Uterus (tissue), 4 donors: Measurements from ENCODE around the gene MBTPS1. TPM values are rescaled to one million over a fixed set of nuclear protein-coding genes. Genes with fewer than 3 reads are reported as not detected.

Experiments
- DNase-seq, 2 donors: peaks; one replicate each; pipeline ENCODE4 v3.0.0-alpha.2; 2019 to 2020
- H3K27ac ChIP-seq, 2 donors: fragments of 200-600 bp; sonication (generic); 1 replicate in 1 of 2; 2 replicates in 1 of 2; pipeline ENCODE4 v1.5.1; 2016 to 2018
- H3K27me3 ChIP-seq, 2 donors: fragments of 200-600 bp; sonication (generic); one replicate each; pipeline ENCODE4 v1.5.1; 2018 to 2019; ENCODE audit warnings: control low read depth in 1 of 2
- H3K36me3 ChIP-seq, 2 donors: fragments of 200-600 bp; sonication (generic); one replicate each; pipeline ENCODE4 v1.5.1; 2019; ENCODE audit warnings: control low read depth in 1 of 2
- H3K4me1 ChIP-seq, 2 donors: fragments of 200-600 bp; sonication (generic); one replicate each; pipeline ENCODE4 v1.5.1; 2018 to 2019; ENCODE audit warnings: control low read depth in 1 of 2
- H3K4me3 ChIP-seq, 2 donors: fragments of 200-600 bp; sonication (generic); 1 replicate in 1 of 2; 2 replicates in 1 of 2; pipeline ENCODE4 v1.5.1; 2018 to 2019; ENCODE audit warnings: mild to moderate bottlenecking in 1 of 2
- H3K9me3 ChIP-seq, 2 donors: fragments of 200-600 bp; sonication (generic); one replicate each; pipeline ENCODE4 v1.5.1; 2019; ENCODE audit warnings: control low read depth in 1 of 2
- POLR2A ChIP-seq, 2 donors: fragments of 450-650 bp; IDR thresholded peaks; one replicate each; pipeline ENCODE4 v1.6.1; 2016; ENCODE audit warnings: antibody characterized with exemption in 2 of 2, mild to moderate bottlenecking in 1 of 2, moderate library complexity in 1 of 2
- intact Hi-C: fragments of 100-400 bp; cut with DNase I; formaldehyde crosslinking; loops from one replicate; pipeline ENCODE4 v1.15.1; 2023; ENCODE audit warnings: low total_unique reads
- total RNA-seq, 4 donors: library from RNA; depleted of rRNA in 3 of 4; stranded (reverse); fragments of >200 nt in 3 of 4; gene quantifications; one replicate each; pipeline versions ENCODE4 v1.1.0 to v1.2.4, GENCODE V29; 2014 to 2023
- TF ChIP-seq, protein P1 (sequence below), 4 experiments: fragments of 200-600 bp in 2 of 4; fragments of 450-650 bp in 2 of 4; sonication (generic) in 2 of 4; IDR thresholded peaks; one replicate each; pipeline ENCODE4 v1.5.1; 2016 to 2019; ENCODE audit warnings: antibody characterized with exemption in 4 of 4, mild to moderate bottlenecking in 2 of 4, moderate library complexity in 1 of 4
- donor health status: DM: yes; HTN: yes; CAD: no.

Gene MBTPS1
- total RNA-seq, 4 donors from 2014 or later: 63.0 to 162 (median 112) TPM

GRCh38 chr16:84058664-84059063 is 58.1 kb downstream of the MBTPS1 start:
- H3K4me3 ChIP-seq: no peak overlapping the region
- H3K36me3 ChIP-seq: no peaks in the 10 kb centered on the region
- no peaks in the 10 kb centered on the region for H3K9me3 ChIP-seq
- no peaks in the 10 kb centered on the region for H3K27me3 ChIP-seq
- no peak for TF ChIP-seq POLR2A (IDR thresholded peaks at IDR 0.05)
- TF ChIP-seq, protein P1, sequence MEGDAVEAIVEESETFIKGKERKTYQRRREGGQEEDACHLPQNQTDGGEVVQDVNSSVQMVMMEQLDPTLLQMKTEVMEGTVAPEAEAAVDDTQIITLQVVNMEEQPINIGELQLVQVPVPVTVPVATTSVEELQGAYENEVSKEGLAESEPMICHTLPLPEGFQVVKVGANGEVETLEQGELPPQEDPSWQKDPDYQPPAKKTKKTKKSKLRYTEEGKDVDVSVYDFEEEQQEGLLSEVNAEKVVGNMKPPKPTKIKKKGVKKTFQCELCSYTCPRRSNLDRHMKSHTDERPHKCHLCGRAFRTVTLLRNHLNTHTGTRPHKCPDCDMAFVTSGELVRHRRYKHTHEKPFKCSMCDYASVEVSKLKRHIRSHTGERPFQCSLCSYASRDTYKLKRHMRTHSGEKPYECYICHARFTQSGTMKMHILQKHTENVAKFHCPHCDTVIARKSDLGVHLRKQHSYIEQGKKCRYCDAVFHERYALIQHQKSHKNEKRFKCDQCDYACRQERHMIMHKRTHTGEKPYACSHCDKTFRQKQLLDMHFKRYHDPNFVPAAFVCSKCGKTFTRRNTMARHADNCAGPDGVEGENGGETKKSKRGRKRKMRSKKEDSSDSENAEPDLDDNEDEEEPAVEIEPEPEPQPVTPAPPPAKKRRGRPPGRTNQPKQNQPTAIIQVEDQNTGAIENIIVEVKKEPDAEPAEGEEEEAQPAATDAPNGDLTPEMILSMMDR (IDR thresholded peaks at IDR 0.05): no peak
- no peak for DNase-seq
- no peaks in the 10 kb centered on the region for H3K4me1 ChIP-seq
- no peak overlapping the region for H3K27ac ChIP-seq
- intact Hi-C loops: no loop called here

- Histone ChIP-seq H3K4me3 (no peak overlapping the region), H3K9me3 (no peaks in the 10 kb centered on the region), H3K27me3 (no peaks in the 10 kb centered on the region), H3K36me3 (no peaks in the 10 kb centered on the region), H3K27ac (no peak overlapping the region), H3K4me1 (no peaks in the 10 kb centered on the region)
- TF ChIP-seq, protein P1 (IDR thresholded peaks at IDR 0.05): no peak
- TF ChIP-seq POLR2A (IDR thresholded peaks at IDR 0.05): no peak
- no peak for DNase-seq
- intact Hi-C loops: no loop called here
Measured at GRCh38 chr16:84058211-84058610, 58.5 kb downstream of the MBTPS1 start.

GRCh38 chr16:84056933-84057332 is 59.8 kb downstream of the MBTPS1 start:
- H3K9me3 ChIP-seq: no peaks in the 10 kb centered on the region
- no peaks in the 10 kb centered on the region for H3K27me3 ChIP-seq
- H3K36me3 ChIP-seq: no peaks in the 10 kb centered on the region
- no peak overlapping the region for H3K4me3 ChIP-seq
- TF ChIP-seq, protein P1 (IDR thresholded peaks at IDR 0.05): no peak
- TF ChIP-seq POLR2A (IDR thresholded peaks at IDR 0.05): no peak
- H3K4me1 ChIP-seq: no peaks in the 10 kb centered on the region
- no peak overlapping the region for H3K27ac ChIP-seq
- intact Hi-C loops: no loop called here
- peak in 1 of 2 donors; percentile 1 for DNase-seq

GRCh38 chr16:84055801-84056634 is 60.7 kb downstream of the MBTPS1 start:
- no peaks in the 10 kb centered on the region for H3K36me3 ChIP-seq
- no peak overlapping the region for H3K27ac ChIP-seq
- TF ChIP-seq, protein P1 (IDR thresholded peaks at IDR 0.05): no peak
- no peak for TF ChIP-seq POLR2A (IDR thresholded peaks at IDR 0.05)
- DNase-seq: peak in 1 of 2 donors; percentile 3
- H3K4me3 ChIP-seq: no peak overlapping the region
- no peaks in the 10 kb centered on the region for H3K4me1 ChIP-seq
- no peaks in the 10 kb centered on the region for H3K27me3 ChIP-seq
- no peaks in the 10 kb centered on the region for H3K9me3 ChIP-seq
- intact Hi-C loops: no loop called here

DNA sequence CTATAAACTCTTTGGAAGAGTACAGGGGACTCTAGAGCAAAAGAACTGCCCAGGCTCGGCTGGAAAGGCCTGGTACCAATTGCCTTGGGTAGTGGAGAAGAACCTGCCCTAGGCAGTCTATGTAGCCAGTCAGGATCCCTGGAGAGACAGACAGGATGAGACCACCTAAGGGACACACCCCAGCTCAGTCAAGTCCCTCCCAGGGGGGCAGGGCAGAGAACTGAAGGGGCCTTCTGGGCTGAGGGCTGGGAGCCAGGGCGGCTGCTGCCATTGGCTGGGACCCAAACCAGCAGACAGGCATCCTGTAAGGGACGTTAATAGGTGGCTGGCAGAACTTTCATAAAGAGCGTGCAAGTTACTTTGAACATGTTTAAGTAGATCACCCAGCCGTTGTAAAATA is 61.4 kb downstream of the MBTPS1 start:
- Histone ChIP-seq H3K4me3 (no peak overlapping the region), H3K36me3 (no peaks in the 10 kb centered on the region), H3K27me3 (no peaks in the 10 kb centered on the region), H3K27ac (no peak overlapping the region), H3K4me1 (no peaks in the 10 kb centered on the region), H3K9me3 (no peaks in the 10 kb centered on the region)
- no peak for TF ChIP-seq POLR2A (IDR thresholded peaks at IDR 0.05)
- TF ChIP-seq, protein P1 (IDR thresholded peaks at IDR 0.05): no peak
- intact Hi-C loops: no loop called here
- peak in 1 of 2 donors; percentile 11 for DNase-seq
